Head of caudate nucleus (tissue), 42 donors: ENCODE data around the gene FAAP100.
A peak's percentile ranks its signal among the peaks of the same experiment; 100 is the strongest.

Experiments used
- DNase-seq, 42 donors: peaks; one replicate each; pipeline versions ENCODE4 v3.0.0 to v3.0.0-alpha.2; 2020 to 2021; ENCODE audit warnings: mixed read lengths in 7 of 42
- intact Hi-C: fragments of 100-400 bp; cut with DNase I; formaldehyde crosslinking; loops from one replicate; pipeline ENCODE4 v1.15.0; 2022

The FAAP100 gene

DNA sequence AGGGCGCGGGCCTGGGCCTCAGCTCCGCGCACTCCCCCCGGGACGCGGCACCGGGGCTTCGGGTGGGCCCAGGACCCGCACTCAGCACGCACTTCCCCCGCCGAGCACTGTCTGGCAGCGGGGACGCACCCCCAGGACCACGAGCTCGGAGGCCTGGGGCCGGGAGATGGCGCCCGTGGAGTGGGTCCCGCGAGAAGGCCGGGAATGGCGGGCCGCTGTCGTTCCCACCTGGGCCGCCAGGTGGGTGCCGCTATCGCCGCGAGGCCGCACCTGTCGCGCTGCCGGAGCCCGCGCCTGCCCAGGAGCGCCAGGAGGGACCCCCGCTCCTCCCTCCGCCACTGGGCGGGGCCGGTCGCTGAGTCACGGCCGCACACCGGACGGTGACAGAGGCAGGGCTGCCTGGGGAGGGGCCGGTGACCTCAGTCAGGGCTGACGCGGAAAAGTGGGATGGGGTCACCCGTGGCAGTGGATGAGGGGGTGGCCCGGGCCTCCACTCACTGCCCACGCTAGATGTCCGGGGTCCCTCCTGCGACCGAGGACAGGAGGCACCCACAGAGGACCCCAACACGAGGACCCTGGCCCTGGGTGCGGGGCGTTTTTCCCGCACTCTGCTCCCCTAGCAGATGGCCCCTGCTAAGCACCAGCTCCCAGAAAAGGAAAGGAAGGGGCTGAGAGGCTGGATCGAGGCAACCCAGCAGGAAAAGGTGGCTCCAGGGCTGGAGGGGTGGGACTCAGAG lies 32.7 kb downstream of the FAAP100 start:
- peak in 4 of 42 donors; percentile 20 to 37 (median 33) for DNase-seq
- intact Hi-C loops = no loop called here

GRCh38 chr17:81518785-81519283 lies 33.3 kb downstream of the FAAP100 start:
- intact Hi-C loops = no loop called here
- DNase-seq = no peak

DNA sequence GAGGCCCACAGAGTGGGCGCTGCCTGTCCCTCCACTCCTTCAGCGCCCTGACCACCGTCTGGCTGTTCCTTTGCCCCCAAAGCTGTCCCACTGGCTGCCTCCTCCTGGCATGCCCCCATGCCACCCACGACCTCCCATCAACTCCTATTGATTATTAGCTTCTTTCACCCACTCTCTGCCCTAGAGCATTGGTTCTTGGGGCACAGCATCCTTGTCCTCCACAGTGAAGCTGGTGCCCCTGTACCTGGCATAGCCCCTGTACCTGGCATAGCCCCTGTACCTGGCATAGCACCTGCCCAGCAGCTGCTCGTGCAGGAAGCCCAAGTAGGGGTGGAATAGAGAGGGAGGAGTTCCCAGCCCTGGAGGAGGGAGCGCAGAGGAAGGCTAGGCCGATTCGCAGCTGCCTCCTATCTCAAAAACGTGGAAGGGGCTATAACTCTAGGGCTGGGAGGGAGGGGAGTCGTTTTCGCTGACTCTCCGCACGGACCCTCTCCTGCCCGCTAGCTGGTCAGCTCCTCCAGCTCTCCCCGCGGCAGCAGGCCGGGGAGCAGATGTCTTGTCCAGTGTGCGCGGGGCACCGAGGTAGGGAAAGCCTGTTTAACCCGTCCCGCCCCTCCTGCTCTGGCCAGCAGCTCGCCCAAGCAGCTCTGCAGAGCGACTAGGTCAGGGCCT lies 33.9 kb downstream of the FAAP100 start:
- no peak for DNase-seq
- intact Hi-C loops = no loop called here

GRCh38 chr17:81517339-81518112 lies 34.6 kb downstream of the FAAP100 start:
- intact Hi-C loops = no loop called here
- DNase-seq = no peak

DNA sequence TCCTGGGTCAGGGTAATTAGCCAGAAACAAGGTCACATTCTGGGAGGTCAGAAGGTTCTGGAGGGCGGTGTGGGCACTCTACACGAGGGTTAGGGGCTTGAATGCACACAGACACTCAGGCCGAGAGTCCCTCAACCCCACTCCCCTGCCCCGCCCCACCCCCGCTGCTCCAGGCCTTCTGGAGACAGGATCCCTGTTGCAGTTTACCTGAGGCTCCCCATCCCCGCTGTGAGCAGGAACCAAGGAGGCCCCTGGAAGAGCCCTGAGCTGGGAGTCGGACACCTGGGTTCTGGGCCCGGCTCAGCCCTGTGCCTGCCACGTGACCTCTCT lies 35.2 kb downstream of the FAAP100 start:
- DNase-seq = no peak
- intact Hi-C loops = no loop called here

- intact Hi-C loops = no loop called here
- no peak for DNase-seq
Measured at GRCh38 chr17:81516439-81516838, 35.7 kb downstream of the FAAP100 start.

GRCh38 chr17:81515530-81516041 lies 36.6 kb downstream of the FAAP100 start:
- DNase-seq = no peak
- intact Hi-C loops = no loop called here

- peak in 34 of 42 donors; percentile 28 to 78 (median 52) for DNase-seq
- intact Hi-C loops = loop anchor here (5.0 kb wide), 2 partner anchors 37 to 118 kb away; partner anchors contain the start of genes BAHCC1 and FAAP100
Measured at GRCh38 chr17:81514739-81515529, 37.2 kb downstream of the FAAP100 start.

- intact Hi-C loops = loop anchor here (5.0 kb wide), 2 partner anchors 38 to 117 kb away; partner anchors contain the start of genes BAHCC1 and FAAP100
- no peak for DNase-seq
Measured at GRCh38 chr17:81514489-81514738, 37.7 kb downstream of the FAAP100 start.

- intact Hi-C loops = loop anchor here (5.0 kb wide), 2 partner anchors 38 to 117 kb away; partner anchors contain the start of genes BAHCC1 and FAAP100
- peak in 35 of 42 donors; percentile 38 to 80 (median 58) for DNase-seq
Measured at GRCh38 chr17:81513753-81514488, 38.2 kb downstream of the FAAP100 start.

DNA sequence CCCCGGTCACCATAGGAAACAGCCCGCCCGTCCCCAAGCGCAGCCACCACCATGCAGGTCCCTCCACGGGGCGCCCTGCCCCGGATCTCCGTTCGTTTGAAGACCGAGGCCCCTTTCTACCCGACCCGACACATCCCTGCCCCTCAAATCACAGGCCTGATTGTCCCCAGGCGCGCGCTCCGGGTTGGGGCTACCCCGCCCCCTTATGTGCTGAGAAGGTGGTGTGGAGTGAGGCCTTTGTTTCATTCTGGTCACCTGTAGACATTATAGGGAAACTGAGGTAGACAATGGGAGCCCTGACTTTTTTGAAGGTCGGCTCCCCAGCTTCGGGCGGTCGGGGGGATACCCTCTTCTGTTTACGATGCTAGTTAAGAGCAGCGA lies 38.8 kb downstream of the FAAP100 start:
- intact Hi-C loops = loop anchor here (5.0 kb wide), 2 partner anchors 39 to 116 kb away; partner anchors contain the start of genes BAHCC1 and FAAP100
- DNase-seq = peak in 36 of 42 donors; percentile 46 to 80 (median 65)

GRCh38 chr17:81512562-81513371 lies 39.4 kb downstream of the FAAP100 start, which contains the start of gene ACTG1:
Gene ACTG1 (minus strand): TSS chr17:81512799. CDS start chr17:81512354, 445 bp downstream.
- intact Hi-C loops = loop anchor here (5.0 kb wide), 2 partner anchors 40 to 115 kb away; partner anchors contain the start of genes BAHCC1 and FAAP100
- DNase-seq = peak; percentile 83 to 97 (median 93)

DNA sequence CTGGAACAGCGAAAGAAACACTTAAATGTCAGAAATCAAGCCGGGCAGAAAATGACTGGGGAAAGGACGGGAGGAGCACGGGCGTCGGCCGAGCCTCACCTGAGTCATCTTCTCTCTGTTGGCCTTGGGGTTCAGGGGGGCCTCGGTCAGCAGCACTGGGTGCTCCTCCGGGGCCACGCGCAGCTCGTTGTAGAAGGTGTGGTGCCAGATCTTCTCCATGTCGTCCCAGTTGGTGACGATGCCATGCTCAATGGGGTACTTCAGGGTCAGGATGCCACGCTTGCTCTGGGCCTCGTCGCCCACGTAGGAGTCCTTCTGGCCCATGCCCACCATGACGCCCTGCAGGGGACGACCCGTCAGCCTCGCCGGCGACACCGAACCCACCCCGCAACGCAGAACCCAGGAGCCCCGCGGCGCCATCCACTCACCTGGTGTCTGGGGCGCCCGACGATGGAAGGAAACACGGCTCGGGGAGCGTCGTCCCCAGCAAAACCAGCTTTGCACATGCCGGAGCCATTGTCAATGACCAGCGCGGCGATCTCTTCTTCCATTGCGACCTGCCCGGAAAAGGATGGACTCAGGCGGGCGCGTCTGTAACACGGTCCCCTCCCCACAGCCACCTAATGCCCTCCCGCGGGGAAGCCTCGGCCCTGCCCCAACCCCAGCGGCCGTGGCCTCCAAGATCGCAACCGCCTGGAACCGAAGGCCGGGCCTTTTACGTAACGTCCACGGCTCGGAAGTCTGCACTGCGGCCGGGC lies 40.2 kb downstream of the FAAP100 start:
- peak in 14 of 42 donors; percentile 21 to 63 (median 44) for DNase-seq
- intact Hi-C loops = loop anchor here (5.0 kb wide), 2 partner anchors 40 to 115 kb away; partner anchors contain the start of genes BAHCC1 and FAAP100

DNA sequence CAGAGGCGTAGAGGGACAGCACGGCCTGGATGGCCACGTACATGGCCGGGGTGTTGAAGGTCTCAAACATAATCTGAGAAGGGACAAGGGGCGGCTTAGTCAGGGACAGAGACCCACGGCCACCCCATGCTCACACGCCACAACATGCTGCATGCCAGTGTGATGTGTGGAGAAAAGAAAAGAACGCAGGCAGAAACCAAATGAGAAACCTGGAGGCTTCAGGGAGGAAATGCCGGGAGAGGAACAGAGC lies 40.7 kb downstream of the FAAP100 start:
- no peak for DNase-seq
- intact Hi-C loops = loop anchor here (5.0 kb wide), 2 partner anchors 41 to 114 kb away; partner anchors contain the start of genes BAHCC1 and FAAP100

- intact Hi-C loops = loop anchor here (5.0 kb wide), 2 partner anchors 41 to 114 kb away; partner anchors contain the start of genes BAHCC1 and FAAP100
- DNase-seq = peak in 11 of 42 donors; percentile 9 to 60 (median 30)
Measured at GRCh38 chr17:81510785-81511553, 41.2 kb downstream of the FAAP100 start.
